Right cardiac atrium (tissue), 5 donors: ENCODE results near the gene HDAC9. TPM values are rescaled to one million over a fixed set of nuclear protein-coding genes. Genes with fewer than 3 reads are reported as not detected.

Source experiments
- ATAC-seq, 2 donors: fragments of 200-7000 bp; cut with Tn5 transposase; one replicate each; pipeline versions ENCODE4 v1.8.0 to v1.9.1; 2020; ENCODE audit warnings: moderate library complexity in 2 of 2, mild to moderate bottlenecking in 1 of 2
- DNase-seq, 3 donors: peaks; one replicate each; pipeline ENCODE4 v3.0.0-alpha.2; 2020
- H3K27ac ChIP-seq: one replicate; pipeline ENCODE4 v1.5.1; 2013; ENCODE audit warnings: mild to moderate bottlenecking, low read length, control low read depth, moderate library complexity
- H3K27me3 ChIP-seq: one replicate; pipeline ENCODE4 v1.6.1; 2013; ENCODE audit not compliant: control insufficient read depth, insufficient read depth
- H3K4me1 ChIP-seq: one replicate; pipeline ENCODE4 v1.6.1; 2013; ENCODE audit warnings: low read length; ENCODE audit not compliant: control insufficient read depth, insufficient read depth
- H3K4me3 ChIP-seq: one replicate; pipeline ENCODE4 v1.5.1; 2013; ENCODE audit warnings: low read length, control low read depth
- H3K9me3 ChIP-seq: one replicate; pipeline ENCODE4 v1.6.1; 2013; ENCODE audit warnings: low read length; ENCODE audit not compliant: control insufficient read depth
- WGBS: extraction: QIAGEN DNeasy Blood & Tissue Kit; methylation state at CpG from one replicate; pipeline ENCODE4 v1.1.7; 2013; 5-methylcytosine and 5-hydroxymethylcytosine counted together
- intact Hi-C, 4 donors: fragments of 100-400 bp; cut with DNase I; formaldehyde crosslinking; loops; one replicate each; pipeline versions ENCODE4 v1.11.0 to v1.14.0; 2022 to 2023
- polyA plus RNA-seq: library from polyadenylated mRNA; stranded (reverse); fragments of 200-250 nt; gene quantifications from one replicate; pipeline ENCODE4 v1.2.3, GENCODE V29; 2013
- total RNA-seq, 4 donors: library from RNA; stranded (reverse); fragmentation: NEBNext Ultra II Directional; extraction: Animal tissue kit (Norgen Biotek cat#: 25700); gene quantifications; one replicate each; pipeline ENCODE4 v1.2.1, GENCODE V29; 2021
- donor health status: healthy with polysubstance abuse.
- donor health status: DM: no; HTN: yes; CAD: no.
- donor health status: DM: no; HTN: no; CAD: no.
- donor health status: DM: no; HTN: yes; CAD: no; lungs with severe emphysema.
- donor health status: DM: yes; HTN: yes; CAD: no.

The HDAC9 gene
- total and polyA plus RNA-seq, 5 donors: 5.5 to 42.2 (median 22.6) TPM

DNA sequence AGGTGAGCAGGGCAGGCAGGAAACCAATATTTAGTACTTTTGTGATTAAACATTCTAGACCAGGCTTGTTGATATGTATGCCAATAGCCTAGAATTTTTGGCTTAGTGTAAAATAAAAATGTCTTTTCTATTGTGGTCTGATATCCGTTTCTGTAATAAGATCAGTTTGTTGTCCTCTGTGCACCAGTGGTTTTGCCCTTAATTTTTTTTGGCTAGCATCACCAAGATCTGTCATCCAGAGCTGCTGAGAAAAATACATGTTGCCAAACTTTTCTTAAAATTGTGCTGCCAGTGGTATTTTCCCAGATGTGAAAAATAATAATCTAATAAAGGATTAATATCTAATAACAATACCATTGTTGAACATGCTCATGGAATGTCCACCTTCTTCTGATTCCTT is 506.3 kb downstream of the HDAC9 start:
- DNase-seq (no peak), ATAC-seq (no peak)
- intact Hi-C loops: no loop called here
- WGBS: 47% methylated on average over 1 of the region's 1 CpG
- Histone ChIP-seq H3K27ac (no peak overlapping the region), H3K4me3 (no peak overlapping the region), H3K4me1 (no peaks in the 10 kb centered on the region), H3K27me3 (no peaks in the 10 kb centered on the region), H3K9me3 (no peaks in the 10 kb centered on the region)

DNA sequence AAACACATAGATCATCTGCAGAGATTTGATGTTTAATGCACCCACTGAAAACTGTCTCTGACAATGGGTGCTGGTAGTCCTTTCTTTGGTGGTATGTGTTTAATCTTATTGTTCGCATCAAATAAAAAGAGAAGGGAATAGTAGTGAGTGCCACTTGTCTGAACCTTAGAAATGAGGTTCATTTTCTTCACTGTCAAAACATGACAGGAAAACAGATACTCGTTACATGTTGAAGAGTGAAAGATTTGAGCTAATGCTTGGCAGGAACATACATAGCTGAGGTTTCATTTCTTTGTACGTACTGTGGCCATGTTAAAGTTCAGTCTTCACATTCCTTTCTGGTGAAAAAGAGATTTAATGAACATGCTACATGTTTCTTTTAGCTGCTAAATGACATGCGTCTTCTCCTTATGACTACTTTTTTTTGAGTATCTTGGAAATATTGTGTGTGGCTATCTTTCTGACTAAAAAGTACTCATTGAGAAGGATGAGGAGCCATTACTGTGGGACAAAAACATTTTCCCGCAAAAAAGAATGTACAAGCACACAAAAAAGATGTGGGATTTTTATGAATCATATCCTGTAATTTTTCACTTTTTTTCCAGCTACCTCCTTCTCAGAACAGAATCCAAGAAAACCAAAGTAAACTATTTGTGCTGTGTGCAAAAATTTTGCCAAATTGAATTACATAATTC is 513.8 kb downstream of the HDAC9 start:
- Histone ChIP-seq H3K27me3 (no peaks in the 10 kb centered on the region), H3K4me1 (no peaks in the 10 kb centered on the region), H3K27ac (no peak overlapping the region), H3K9me3 (no peaks in the 10 kb centered on the region), H3K4me3 (no peak overlapping the region)
- DNase-seq (no peak), ATAC-seq (no peak)
- intact Hi-C loops: no loop called here
- WGBS: 43% methylated on average over 5 of the region's 5 CpGs

DNA sequence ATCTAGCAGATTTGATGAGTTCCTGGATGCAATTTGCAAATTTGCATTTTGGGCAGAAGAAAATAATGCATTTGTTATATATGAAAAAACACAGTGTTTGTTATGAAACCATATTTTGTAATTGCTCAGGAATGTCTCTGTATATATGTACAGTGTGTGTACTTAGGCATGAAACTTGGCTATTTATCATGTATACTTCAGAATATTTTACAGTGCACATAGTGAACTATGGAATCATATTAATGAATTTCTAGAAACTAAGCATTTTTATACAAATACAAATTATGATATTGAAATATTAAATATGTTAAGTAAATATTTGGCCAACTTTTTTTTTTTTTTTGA is 514.4 kb downstream of the HDAC9 start:
- Histone ChIP-seq H3K27ac (no peak overlapping the region), H3K27me3 (no peaks in the 10 kb centered on the region), H3K9me3 (no peaks in the 10 kb centered on the region), H3K4me3 (no peak overlapping the region), H3K4me1 (no peaks in the 10 kb centered on the region)
- ATAC-seq (no peak), DNase-seq (no peak)
- intact Hi-C loops: no loop called here

DNA sequence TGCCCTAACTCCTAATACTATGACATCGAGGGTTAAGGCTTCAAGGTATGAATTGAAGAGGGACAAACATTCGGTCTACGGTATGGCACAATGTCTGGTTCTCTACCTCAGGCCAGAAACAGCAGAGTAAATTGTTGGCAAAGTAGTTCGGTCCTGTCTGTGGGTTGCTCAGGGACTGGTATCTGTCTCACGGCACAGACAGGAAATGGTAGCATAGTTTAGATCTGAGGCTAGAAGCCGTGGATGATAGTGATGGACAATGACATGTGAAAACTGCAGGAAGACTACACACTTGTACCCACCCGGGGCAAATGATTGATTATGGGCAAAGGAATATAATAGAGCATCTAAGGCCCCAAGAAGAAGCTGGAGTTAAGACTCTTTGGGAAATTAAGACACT is 515.7 kb downstream of the HDAC9 start:
- 71% methylated on average over 7 of the region's 7 CpGs for WGBS
- H3K27ac ChIP-seq: no peak overlapping the region
- H3K9me3 ChIP-seq: no peaks in the 10 kb centered on the region
- no peak overlapping the region for H3K4me3 ChIP-seq
- DNase-seq (no peak), ATAC-seq (no peak)
- no peaks in the 10 kb centered on the region for H3K4me1 ChIP-seq
- intact Hi-C loops: no loop called here
- H3K27me3 ChIP-seq: no peaks in the 10 kb centered on the region

DNA sequence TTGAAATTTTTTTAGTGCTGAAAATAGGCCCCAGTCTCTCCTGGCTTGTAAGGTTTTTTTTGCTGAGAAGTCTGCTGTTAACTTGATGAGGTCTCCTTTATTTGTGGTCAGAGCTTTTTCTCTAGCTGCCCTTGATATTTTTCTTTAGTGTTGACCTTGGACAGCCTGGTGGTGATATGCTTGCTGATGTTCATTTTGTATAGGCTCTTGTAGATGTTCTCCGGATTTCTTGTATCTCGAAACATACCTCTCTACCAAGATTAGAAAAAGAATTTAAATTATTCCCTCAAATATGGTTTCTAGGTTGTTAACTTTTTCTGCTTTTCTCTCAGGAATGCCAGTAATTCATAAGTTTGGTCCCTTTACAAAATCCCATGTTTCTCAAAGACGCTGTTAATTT is 519.5 kb downstream of the HDAC9 start:
- ATAC-seq (no peak), DNase-seq (no peak)
- H3K27me3 ChIP-seq: no peaks in the 10 kb centered on the region
- H3K27ac ChIP-seq: no peak overlapping the region
- intact Hi-C loops: no loop called here
- WGBS: 89% methylated on average over 3 of the region's 3 CpGs
- no peak overlapping the region for H3K4me3 ChIP-seq
- no peaks in the 10 kb centered on the region for H3K4me1 ChIP-seq
- H3K9me3 ChIP-seq: no peaks in the 10 kb centered on the region

DNA sequence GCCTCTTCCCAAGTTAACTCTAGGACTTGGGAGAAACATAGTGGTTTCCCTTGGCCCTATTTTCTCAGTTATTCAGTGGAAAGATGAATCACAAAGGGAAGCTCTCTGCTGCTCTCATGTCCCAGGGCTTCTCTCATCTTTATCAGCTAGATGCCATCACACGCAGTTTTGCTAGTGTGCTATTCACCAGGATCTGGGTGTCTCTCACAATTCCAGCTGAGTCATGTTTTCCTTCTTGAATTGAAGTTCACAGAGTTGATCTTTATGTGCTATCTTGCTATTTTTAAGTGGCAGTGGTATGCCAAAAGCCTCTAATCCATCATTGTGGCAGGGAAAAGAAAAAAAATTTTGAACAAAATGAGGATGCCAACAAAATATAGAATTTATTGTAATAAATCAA is 520.6 kb downstream of the HDAC9 start:
- no peak overlapping the region for H3K4me3 ChIP-seq
- no peaks in the 10 kb centered on the region for H3K4me1 ChIP-seq
- no peak for ATAC-seq
- intact Hi-C loops: no loop called here
- no peaks in the 10 kb centered on the region for H3K9me3 ChIP-seq
- no peak for DNase-seq
- H3K27me3 ChIP-seq: no peaks in the 10 kb centered on the region
- H3K27ac ChIP-seq: no peak overlapping the region
- 68% methylated on average over 1 of the region's 1 CpG for WGBS

DNA sequence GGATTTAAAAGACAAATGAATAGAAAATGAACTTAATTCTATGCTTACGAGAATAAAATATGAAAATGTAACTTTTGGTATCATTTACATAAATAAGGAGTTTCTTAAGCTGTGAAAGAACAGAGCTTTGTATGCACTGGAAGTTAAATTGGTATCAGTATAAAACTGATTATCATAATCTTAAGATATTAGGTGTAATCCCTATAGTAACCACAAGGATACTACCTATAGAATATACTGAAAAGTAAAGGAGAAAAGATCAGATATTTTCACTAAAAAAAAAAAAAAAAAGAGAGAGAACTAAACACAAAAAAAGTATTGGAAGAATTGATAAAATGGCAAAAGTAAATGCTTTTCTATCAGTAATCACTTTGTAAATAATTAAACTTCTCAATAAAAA is 521.8 kb downstream of the HDAC9 start:
- intact Hi-C loops: no loop called here
- 68% methylated on average over 1 of the region's 1 CpG for WGBS
- DNase-seq (no peak), ATAC-seq (no peak)
- no peak overlapping the region for H3K4me3 ChIP-seq
- H3K9me3 ChIP-seq: no peaks in the 10 kb centered on the region
- no peaks in the 10 kb centered on the region for H3K27me3 ChIP-seq
- no peak overlapping the region for H3K27ac ChIP-seq
- no peaks in the 10 kb centered on the region for H3K4me1 ChIP-seq

DNA sequence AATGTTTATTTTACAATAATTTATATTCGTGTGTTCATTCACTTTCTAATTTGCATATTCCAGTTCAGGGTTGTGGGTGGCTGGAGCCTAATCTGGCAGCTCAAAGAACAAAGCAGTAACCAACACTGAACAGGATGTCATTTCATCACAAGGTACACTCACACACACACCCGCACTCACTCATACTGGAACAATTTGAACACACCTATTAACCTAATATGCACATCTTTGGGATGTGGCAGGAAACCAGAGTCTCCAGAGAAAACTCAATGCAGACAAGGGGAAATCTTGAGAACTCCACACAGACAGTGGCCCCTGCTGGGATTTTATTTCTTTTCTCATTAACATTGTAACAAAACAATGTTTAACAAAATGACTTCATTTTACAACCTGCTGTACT is 524.5 kb downstream of the HDAC9 start:
- intact Hi-C loops: no loop called here
- ATAC-seq (no peak), DNase-seq (no peak)
- no peaks in the 10 kb centered on the region for H3K9me3 ChIP-seq
- H3K27me3 ChIP-seq: no peaks in the 10 kb centered on the region
- no peak overlapping the region for H3K27ac ChIP-seq
- H3K4me3 ChIP-seq: no peak overlapping the region
- WGBS: 77% methylated on average over 2 of the region's 2 CpGs
- H3K4me1 ChIP-seq: no peaks in the 10 kb centered on the region

DNA sequence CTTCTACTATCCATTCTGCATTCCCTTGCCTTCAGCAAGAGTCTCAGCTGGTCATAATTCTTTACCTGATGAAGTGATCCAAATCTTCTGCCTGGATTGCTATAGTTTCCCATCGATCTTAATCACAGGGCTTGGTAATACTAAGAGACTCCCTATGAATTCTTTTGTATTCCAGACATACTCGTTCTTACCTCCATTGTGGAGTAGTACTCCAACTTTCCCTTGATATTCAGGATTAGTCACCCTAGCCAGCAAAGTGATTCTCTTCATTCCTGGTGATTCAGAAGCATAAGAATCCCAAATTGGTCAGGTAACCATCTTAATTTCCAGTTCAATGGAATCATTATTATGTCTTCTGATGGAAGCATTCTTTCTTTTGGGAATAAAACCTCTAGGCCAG is 525.2 kb downstream of the HDAC9 start:
- Histone ChIP-seq H3K9me3 (no peaks in the 10 kb centered on the region), H3K4me3 (no peak overlapping the region), H3K27ac (no peak overlapping the region), H3K27me3 (no peaks in the 10 kb centered on the region), H3K4me1 (no peaks in the 10 kb centered on the region)
- intact Hi-C loops: no loop called here
- WGBS: 79% methylated on average over 2 of the region's 2 CpGs
- ATAC-seq: no peak
- no peak for DNase-seq

DNA sequence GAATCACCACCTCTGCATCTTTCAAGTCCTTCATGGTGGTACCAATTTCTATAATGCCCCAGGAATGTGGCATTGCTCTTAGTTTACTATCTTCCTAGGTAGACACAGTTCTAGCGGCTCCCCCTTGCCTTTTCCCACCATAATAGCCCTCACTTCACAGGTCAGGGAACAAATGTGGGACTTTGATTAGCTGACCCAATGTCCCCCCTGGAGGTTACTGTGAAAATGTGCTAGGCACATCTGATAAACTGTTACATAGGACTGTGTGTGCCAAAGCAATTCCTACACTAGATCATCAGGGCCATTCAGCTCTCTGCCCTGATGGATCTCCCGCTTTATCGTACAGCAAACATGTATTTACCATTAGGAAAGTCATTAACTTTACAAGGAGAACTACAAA is 527.9 kb downstream of the HDAC9 start:
- Histone ChIP-seq H3K27ac (no peak overlapping the region), H3K27me3 (no peaks in the 10 kb centered on the region), H3K9me3 (no peaks in the 10 kb centered on the region), H3K4me3 (no peak overlapping the region), H3K4me1 (no peaks in the 10 kb centered on the region)
- ATAC-seq (no peak), DNase-seq (no peak)
- intact Hi-C loops: no loop called here
- 92% methylated on average over 3 of the region's 3 CpGs for WGBS

DNA sequence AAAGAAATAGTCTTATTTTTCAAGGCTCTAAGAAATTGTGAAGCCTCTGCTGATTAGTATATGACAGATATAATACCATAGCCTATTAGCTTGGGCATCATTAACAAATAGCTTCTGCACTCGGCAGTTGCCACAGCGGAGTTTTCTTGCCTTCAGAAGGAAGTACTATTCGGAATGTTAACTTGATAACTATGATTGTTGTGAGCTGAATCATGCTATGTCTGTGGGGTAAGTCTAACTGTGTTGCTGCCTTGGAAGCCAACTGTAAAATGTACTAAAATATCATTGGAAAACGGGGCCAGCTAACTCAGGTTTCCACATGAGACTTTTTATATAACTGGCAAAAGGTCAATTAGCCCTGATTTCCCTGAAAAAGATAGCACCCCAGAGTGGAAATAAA is 528.7 kb downstream of the HDAC9 start:
- no peak overlapping the region for H3K4me3 ChIP-seq
- intact Hi-C loops: no loop called here
- no peak overlapping the region for H3K27ac ChIP-seq
- DNase-seq (no peak), ATAC-seq (no peak)
- no peaks in the 10 kb centered on the region for H3K4me1 ChIP-seq
- 33% methylated on average over 4 of the region's 4 CpGs for WGBS
- H3K27me3 ChIP-seq: no peaks in the 10 kb centered on the region
- no peaks in the 10 kb centered on the region for H3K9me3 ChIP-seq

DNA sequence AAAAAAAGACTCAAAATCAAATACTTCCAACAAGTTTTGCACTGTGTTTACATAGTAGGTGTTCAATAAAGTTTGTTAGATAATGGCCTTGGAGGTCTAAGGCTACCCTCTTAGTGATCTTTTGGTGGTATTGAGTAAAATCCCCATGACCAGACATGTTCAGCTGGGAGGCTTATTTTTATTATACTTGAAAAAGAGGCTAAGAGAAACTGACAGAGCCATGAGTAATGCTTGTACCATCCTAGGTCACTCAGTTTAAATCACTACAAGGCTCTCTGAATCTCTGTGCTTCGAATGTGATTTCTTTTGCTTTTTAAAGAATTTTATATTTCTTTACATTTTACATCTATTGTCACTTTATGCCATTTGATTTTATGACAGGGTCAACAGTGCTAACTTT is 531.3 kb downstream of the HDAC9 start:
- Histone ChIP-seq H3K9me3 (no peaks in the 10 kb centered on the region), H3K4me3 (no peak overlapping the region), H3K27me3 (no peaks in the 10 kb centered on the region), H3K4me1 (no peaks in the 10 kb centered on the region), H3K27ac (no peak overlapping the region)
- intact Hi-C loops: no loop called here
- DNase-seq (no peak), ATAC-seq (no peak)
- WGBS: 73% methylated on average over 1 of the region's 1 CpG
